Skeletal muscle satellite cell (primary cell): Measurements from ENCODE around the gene ODAD4. TPM values are rescaled to one million over a fixed set of nuclear protein-coding genes. Genes with fewer than 3 reads are reported as not detected.
A peak's percentile ranks its signal among the peaks of the same experiment; 100 is the strongest.

ENCODE experiments used
- H3K27me3 ChIP-seq: 2 replicates; pipeline ENCODE4 v1.7.0; 2013; ENCODE audit warnings: low read length; ENCODE audit not compliant: control insufficient read depth, insufficient read depth
- H3K36me3 ChIP-seq: 2 replicates; pipeline ENCODE4 v1.7.0; 2013; ENCODE audit warnings: mild to moderate bottlenecking, control low read depth, low read length; ENCODE audit not compliant: insufficient read depth
- H3K4me1 ChIP-seq: 2 replicates; pipeline ENCODE4 v1.7.0; 2013; ENCODE audit warnings: low read length; ENCODE audit not compliant: control insufficient read depth, insufficient read depth
- H3K4me2 ChIP-seq: 2 replicates; pipeline ENCODE4 v1.7.0; 2013; ENCODE audit warnings: mild to moderate bottlenecking, low read length
- H3K4me3 ChIP-seq: 2 replicates; pipeline ENCODE4 v1.7.0; 2013; ENCODE audit warnings: low read length
- H3K9ac ChIP-seq: 2 replicates; pipeline ENCODE4 v1.7.0; 2013; ENCODE audit warnings: mild to moderate bottlenecking, low read depth, low read length, moderate library complexity
- H3K9me3 ChIP-seq: replicated peaks from 2 replicates; pipeline ENCODE4 v1.7.0; 2013; ENCODE audit warnings: mild to moderate bottlenecking, control low read depth, low read length
- total RNA-seq: library from RNA; depleted of rRNA; stranded (reverse); fragments of >200 nt; gene quantifications from 2 replicates; pipeline ENCODE4 v1.2.3, GENCODE V29; 2012; rRNA removed

ODAD4 gene
- 0.25 and 0.66 TPM in 2 replicates for total RNA-seq

- Histone ChIP-seq H3K27me3 (no peaks in the 10 kb centered on the region), H3K9me3 (no peaks in the 10 kb centered on the region), H3K36me3 (no peaks in the 10 kb centered on the region), H3K4me2 (peak within 1 kb of the TSS; percentile 87), H3K4me1 (peaks cover 9% of the 10 kb centered on the region), H3K4me3 (peak within 1 kb of the TSS; percentile 72), H3K9ac (peak within 1 kb of the TSS; percentile 72)
Measured at GRCh38 chr17:41930009-41930832, at the start of gene ODAD4. Gene ODAD4, plus strand, starts transcription at chr17:41930617. Its CDS starts 107 bp downstream, at chr17:41930724.

- H3K9ac ChIP-seq = no peak overlapping the region
- peaks cover 87% of the 10 kb centered on the region for H3K36me3 ChIP-seq
- no peaks in the 10 kb centered on the region for H3K27me3 ChIP-seq
Measured at GRCh38 chr17:41882756-41883155, 47.7 kb upstream of the ODAD4 start.

GRCh38 chr17:41885733-41886132 is 44.7 kb upstream of the ODAD4 start:
- Histone ChIP-seq H3K36me3 (peaks cover 83% of the 10 kb centered on the region), H3K4me3 (no peak overlapping the region), H3K4me1 (no peaks in the 10 kb centered on the region), H3K9ac (no peak overlapping the region), H3K9me3 (no peaks in the 10 kb centered on the region), H3K4me2 (no peak overlapping the region), H3K27me3 (no peaks in the 10 kb centered on the region)

More at GRCh38 chr17:41882756-41883155, 47.7 kb upstream of the ODAD4 start:
- no peak overlapping the region for H3K4me3 ChIP-seq
- H3K4me2 ChIP-seq = no peak overlapping the region
- no peaks in the 10 kb centered on the region for H3K4me1 ChIP-seq
- no peaks in the 10 kb centered on the region for H3K9me3 ChIP-seq

- Histone ChIP-seq H3K9ac (no peak overlapping the region), H3K36me3 (peaks cover 89% of the 10 kb centered on the region), H3K9me3 (no peaks in the 10 kb centered on the region), H3K27me3 (no peaks in the 10 kb centered on the region), H3K4me2 (no peak overlapping the region), H3K4me1 (peaks cover 10% of the 10 kb centered on the region), H3K4me3 (no peak overlapping the region)
Measured at GRCh38 chr17:41888332-41888965, 42.0 kb upstream of the ODAD4 start.

- Histone ChIP-seq H3K36me3 (peaks cover 88% of the 10 kb centered on the region), H3K4me3 (no peak overlapping the region), H3K27me3 (no peaks in the 10 kb centered on the region), H3K4me2 (no peak overlapping the region), H3K4me1 (peaks cover 29% of the 10 kb centered on the region), H3K9me3 (no peaks in the 10 kb centered on the region), H3K9ac (no peak overlapping the region)
Measured at GRCh38 chr17:41891135-41892020, 39.0 kb upstream of the ODAD4 start.

GRCh38 chr17:41892021-41892376 is 38.4 kb upstream of the ODAD4 start:
- no peaks in the 10 kb centered on the region for H3K27me3 ChIP-seq
- H3K4me3 ChIP-seq = no peak overlapping the region
- no peak overlapping the region for H3K4me2 ChIP-seq
- H3K4me1 ChIP-seq = peaks cover 29% of the 10 kb centered on the region
- no peak overlapping the region for H3K9ac ChIP-seq
- no peaks in the 10 kb centered on the region for H3K9me3 ChIP-seq
- H3K36me3 ChIP-seq = peaks cover 90% of the 10 kb centered on the region

GRCh38 chr17:41893384-41893783 is 37.0 kb upstream of the ODAD4 start:
- no peak overlapping the region for H3K9ac ChIP-seq
- no peak overlapping the region for H3K4me3 ChIP-seq
- peaks cover 91% of the 10 kb centered on the region for H3K36me3 ChIP-seq
- H3K4me2 ChIP-seq = no peak overlapping the region
- no peaks in the 10 kb centered on the region for H3K27me3 ChIP-seq
- peaks cover 29% of the 10 kb centered on the region for H3K4me1 ChIP-seq
- no peaks in the 10 kb centered on the region for H3K9me3 ChIP-seq

- Histone ChIP-seq H3K4me2 (no peak overlapping the region), H3K4me3 (no peak overlapping the region)
Measured at GRCh38 chr17:41894791-41895331, 35.6 kb upstream of the ODAD4 start.

GRCh38 chr17:41895617-41896016 is 34.8 kb upstream of the ODAD4 start:
- no peak overlapping the region for H3K4me2 ChIP-seq
- H3K9me3 ChIP-seq = no peaks in the 10 kb centered on the region
- H3K27me3 ChIP-seq = no peaks in the 10 kb centered on the region
- peak overlapping the region; percentile 27 for H3K9ac ChIP-seq
- H3K36me3 ChIP-seq = peaks cover 86% of the 10 kb centered on the region
- H3K4me3 ChIP-seq = no peak overlapping the region
- peaks cover 29% of the 10 kb centered on the region for H3K4me1 ChIP-seq

More at GRCh38 chr17:41894791-41895331, 35.6 kb upstream of the ODAD4 start:
- H3K9ac ChIP-seq = no peak overlapping the region
- H3K27me3 ChIP-seq = no peaks in the 10 kb centered on the region
- no peaks in the 10 kb centered on the region for H3K9me3 ChIP-seq
- H3K36me3 ChIP-seq = peaks cover 88% of the 10 kb centered on the region
- H3K4me1 ChIP-seq = peaks cover 29% of the 10 kb centered on the region

GRCh38 chr17:41896726-41897125 is 33.7 kb upstream of the ODAD4 start:
- Histone ChIP-seq H3K9me3 (no peaks in the 10 kb centered on the region), H3K4me1 (peaks cover 25% of the 10 kb centered on the region), H3K4me3 (no peak overlapping the region), H3K36me3 (peaks cover 86% of the 10 kb centered on the region), H3K27me3 (no peaks in the 10 kb centered on the region), H3K4me2 (no peak overlapping the region), H3K9ac (no peak overlapping the region)

- Histone ChIP-seq H3K9ac (no peak overlapping the region), H3K4me3 (no peak overlapping the region), H3K9me3 (no peaks in the 10 kb centered on the region), H3K4me1 (peaks cover 4% of the 10 kb centered on the region), H3K27me3 (no peaks in the 10 kb centered on the region), H3K36me3 (peaks cover 83% of the 10 kb centered on the region), H3K4me2 (no peak overlapping the region)
Measured at GRCh38 chr17:41901646-41902045, 28.8 kb upstream of the ODAD4 start.
